Endothelial cell (in vitro differentiated cells): Measurements from ENCODE around the gene CYP4F12. TPM values are rescaled to one million over a fixed set of nuclear protein-coding genes. Genes with fewer than 3 reads are reported as not detected.

Experiments
- DNase-seq: peaks from one replicate; pipeline ENCODE4 v3.0.0; 2021; ENCODE audit warnings: low spot score
- H3K27ac Mint-ChIP-seq: one replicate; pipeline ENCODE4 v1.8.0; 2021; ENCODE audit warnings: mixed read lengths, inconsistent platforms; ENCODE audit not compliant: unreplicated experiment
- H3K27me3 Mint-ChIP-seq: one replicate; pipeline ENCODE4 v1.8.0; 2021; ENCODE audit warnings: mild to moderate bottlenecking, moderate library complexity, mixed read lengths, inconsistent platforms; ENCODE audit not compliant: unreplicated experiment
- H3K36me3 Mint-ChIP-seq: one replicate; pipeline ENCODE4 v1.8.0; 2021; ENCODE audit warnings: mild to moderate bottlenecking, low read depth, mixed read lengths, inconsistent platforms; ENCODE audit not compliant: unreplicated experiment
- H3K4me1 Mint-ChIP-seq: one replicate; pipeline ENCODE4 v1.8.0; 2021; ENCODE audit warnings: mild to moderate bottlenecking, mixed read lengths, inconsistent platforms; ENCODE audit not compliant: unreplicated experiment
- H3K4me3 Mint-ChIP-seq: one replicate; pipeline ENCODE4 v1.8.0; 2021; ENCODE audit warnings: mild to moderate bottlenecking, mixed read lengths, inconsistent platforms; ENCODE audit not compliant: unreplicated experiment
- H3K9me3 Mint-ChIP-seq: one replicate; pipeline ENCODE4 v1.8.0; 2021; ENCODE audit warnings: mixed read lengths, inconsistent platforms; ENCODE audit not compliant: unreplicated experiment
- total RNA-seq: library from RNA; stranded (reverse); fragmentation: NEBNext Ultra II Directional; extraction: Animal tissue kit (Norgen Biotek cat#: 25700); gene quantifications from one replicate; pipeline ENCODE4 v1.2.1, GENCODE V29; 2021; ENCODE audit not compliant: unreplicated experiment
- TF ChIP-seq, protein P1 (sequence below): fragments of 200-600 bp; sonication (generic); IDR thresholded peaks from one replicate; pipeline ENCODE4 v1.5.0; 2021; ENCODE audit warnings: antibody characterized with exemption; ENCODE audit not compliant: unreplicated experiment

The CYP4F12 gene
- total RNA-seq, 1 donor from 2014 or later = not detected

DNA sequence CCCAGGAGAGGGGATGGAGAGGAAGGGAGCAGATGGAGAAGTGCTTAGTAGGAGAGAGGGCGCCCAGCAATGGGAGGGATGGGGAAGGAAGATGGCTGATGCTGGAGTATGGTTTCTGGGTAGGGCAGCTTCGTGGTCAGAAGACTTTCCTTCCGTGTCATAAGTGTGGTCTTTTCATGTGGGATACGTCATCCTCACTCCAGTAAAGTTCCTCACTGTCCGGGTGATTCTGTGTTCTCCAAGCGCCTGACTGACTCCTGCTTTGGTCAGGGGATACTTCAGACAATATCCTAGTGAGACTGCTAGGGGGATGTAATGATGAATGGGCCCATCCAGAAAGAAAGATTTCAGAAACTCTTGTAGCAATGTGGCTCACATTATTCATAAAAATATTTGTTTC lies 61.0 kb downstream of the CYP4F12 start:
- peaks cover 35% of the 10 kb centered on the region for H3K9me3 Mint-ChIP-seq
- H3K27ac Mint-ChIP-seq = no peak overlapping the region
- DNase-seq = no peak
- H3K4me3 Mint-ChIP-seq = no peak overlapping the region
- TF ChIP-seq, protein P1, sequence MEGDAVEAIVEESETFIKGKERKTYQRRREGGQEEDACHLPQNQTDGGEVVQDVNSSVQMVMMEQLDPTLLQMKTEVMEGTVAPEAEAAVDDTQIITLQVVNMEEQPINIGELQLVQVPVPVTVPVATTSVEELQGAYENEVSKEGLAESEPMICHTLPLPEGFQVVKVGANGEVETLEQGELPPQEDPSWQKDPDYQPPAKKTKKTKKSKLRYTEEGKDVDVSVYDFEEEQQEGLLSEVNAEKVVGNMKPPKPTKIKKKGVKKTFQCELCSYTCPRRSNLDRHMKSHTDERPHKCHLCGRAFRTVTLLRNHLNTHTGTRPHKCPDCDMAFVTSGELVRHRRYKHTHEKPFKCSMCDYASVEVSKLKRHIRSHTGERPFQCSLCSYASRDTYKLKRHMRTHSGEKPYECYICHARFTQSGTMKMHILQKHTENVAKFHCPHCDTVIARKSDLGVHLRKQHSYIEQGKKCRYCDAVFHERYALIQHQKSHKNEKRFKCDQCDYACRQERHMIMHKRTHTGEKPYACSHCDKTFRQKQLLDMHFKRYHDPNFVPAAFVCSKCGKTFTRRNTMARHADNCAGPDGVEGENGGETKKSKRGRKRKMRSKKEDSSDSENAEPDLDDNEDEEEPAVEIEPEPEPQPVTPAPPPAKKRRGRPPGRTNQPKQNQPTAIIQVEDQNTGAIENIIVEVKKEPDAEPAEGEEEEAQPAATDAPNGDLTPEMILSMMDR = no peak
- H3K27me3 Mint-ChIP-seq = peaks cover 5% of the 10 kb centered on the region
- no peaks in the 10 kb centered on the region for H3K4me1 Mint-ChIP-seq
- no peaks in the 10 kb centered on the region for H3K36me3 Mint-ChIP-seq

GRCh38 chr19:15737722-15738121 lies 64.8 kb downstream of the CYP4F12 start, which contains the start of gene OR10H3:
OR10H3 (plus strand) TSS chr19:15737985; CDS start chr19:15741393, 3,408 bp downstream.
- Mint-ChIP-seq H3K4me3 (no peak within 1 kb of the TSS), H3K27me3 (peaks cover 8% of the 10 kb centered on the region), H3K9me3 (peaks cover 46% of the 10 kb centered on the region), H3K4me1 (no peaks in the 10 kb centered on the region), H3K36me3 (peaks cover 8% of the 10 kb centered on the region), H3K27ac (no peak within 1 kb of the TSS)
- TF ChIP-seq, protein P1 = no peak
- no peak for DNase-seq

DNA sequence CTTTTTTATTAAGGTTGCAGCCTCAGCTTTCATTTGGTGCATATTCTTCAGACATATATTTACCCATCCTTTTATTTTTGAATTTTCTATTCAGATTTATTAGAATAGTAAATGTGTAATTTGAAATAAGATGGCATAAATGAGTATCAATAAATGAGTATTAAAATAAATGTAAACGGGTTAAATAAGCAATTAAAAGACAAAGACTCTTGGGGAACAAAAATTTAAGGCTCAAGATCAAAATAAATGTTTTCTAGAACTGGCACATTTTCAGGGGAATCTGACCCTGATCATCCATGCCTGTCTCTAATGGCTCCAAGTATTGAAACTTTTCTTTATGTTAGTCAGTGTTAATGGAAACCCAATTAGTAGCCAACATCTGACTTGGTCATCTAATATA lies 67.9 kb downstream of the CYP4F12 start:
- TF ChIP-seq, protein P1 = no peak
- H3K36me3 Mint-ChIP-seq = peaks cover 8% of the 10 kb centered on the region
- no peak overlapping the region for H3K27ac Mint-ChIP-seq
- peaks cover 4% of the 10 kb centered on the region for H3K27me3 Mint-ChIP-seq
- no peak for DNase-seq
- no peak overlapping the region for H3K4me3 Mint-ChIP-seq
- H3K9me3 Mint-ChIP-seq = peaks cover 27% of the 10 kb centered on the region
- no peaks in the 10 kb centered on the region for H3K4me1 Mint-ChIP-seq

Other genes starting within 250 kb of the CYP4F12 start
- gene WIZ, start 223.1 kb upstream of the CYP4F12 start, total RNA-seq = 79.0 TPM
- gene RASAL3, start 208.5 kb upstream of the CYP4F12 start, total RNA-seq = 1.5 TPM
- gene PGLYRP2, start 193.6 kb upstream of the CYP4F12 start, total RNA-seq = not detected
- gene CYP4F22, start 164.6 kb upstream of the CYP4F12 start, total RNA-seq = not detected
- gene CYP4F8, start 57.9 kb upstream of the CYP4F12 start, total RNA-seq = not detected
- gene CYP4F3, start 32.2 kb upstream of the CYP4F12 start, total RNA-seq = not detected
- not detected for gene OR10H2, start 54.9 kb downstream of the CYP4F12 start, total RNA-seq
- not detected for gene OR10H3, start 64.9 kb downstream of the CYP4F12 start, total RNA-seq
- not detected for gene OR10H5, start 114.6 kb downstream of the CYP4F12 start, total RNA-seq
- not detected for gene OR10H1, start 142.6 kb downstream of the CYP4F12 start, total RNA-seq
- not detected for gene CYP4F2, start 225.0 kb downstream of the CYP4F12 start, total RNA-seq